Measurements from ENCODE around the gene RASGEF1B.

DNA sequence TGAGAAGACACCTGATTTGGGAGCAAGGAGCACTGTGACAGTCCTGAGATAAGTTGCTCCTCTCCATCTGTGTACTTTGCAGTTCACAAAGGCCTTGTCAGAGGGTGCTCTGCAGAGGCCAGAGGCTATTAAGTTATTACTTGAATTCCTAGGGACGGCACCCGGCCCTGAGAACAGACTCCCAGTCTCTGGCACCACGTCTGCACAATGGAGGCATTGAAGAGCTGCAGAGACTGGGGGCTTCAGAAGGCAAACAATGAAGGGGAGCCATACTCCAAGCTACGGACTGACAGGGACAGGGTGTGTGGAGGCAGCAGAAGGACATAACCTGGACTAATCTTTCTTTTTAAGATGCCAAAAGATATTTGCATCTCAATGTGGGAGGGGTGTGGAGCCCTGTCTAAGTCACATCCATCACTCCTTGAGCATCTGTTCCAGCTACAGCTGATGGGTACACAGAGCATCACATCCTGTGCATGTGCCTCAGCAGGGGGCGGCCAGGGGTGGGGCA, 11.5 kb downstream of the RASGEF1B start:
- TF ChIP-seq POLR2A (IDR thresholded peaks at IDR 0.05; ENCODE audit: low read length) (no peak), GATA1 (IDR thresholded peaks at IDR 0.05; ENCODE audit: low read depth, low read length) (no peak)

Data from erythroblast (primary cell).